Fibroblast of skin of abdomen (primary cell): ENCODE results near the gene DGKA.
"Not testable (repeated sequence)": the region's sequence is repeated elsewhere in the genome, so short reads cannot be mapped to it uniquely, and the experiment has no call there.

ENCODE experiments used
- DNase-seq: peaks from one replicate; pipeline ENCODE4 v3.0.0-alpha.2; 2013

DGKA gene

DNA sequence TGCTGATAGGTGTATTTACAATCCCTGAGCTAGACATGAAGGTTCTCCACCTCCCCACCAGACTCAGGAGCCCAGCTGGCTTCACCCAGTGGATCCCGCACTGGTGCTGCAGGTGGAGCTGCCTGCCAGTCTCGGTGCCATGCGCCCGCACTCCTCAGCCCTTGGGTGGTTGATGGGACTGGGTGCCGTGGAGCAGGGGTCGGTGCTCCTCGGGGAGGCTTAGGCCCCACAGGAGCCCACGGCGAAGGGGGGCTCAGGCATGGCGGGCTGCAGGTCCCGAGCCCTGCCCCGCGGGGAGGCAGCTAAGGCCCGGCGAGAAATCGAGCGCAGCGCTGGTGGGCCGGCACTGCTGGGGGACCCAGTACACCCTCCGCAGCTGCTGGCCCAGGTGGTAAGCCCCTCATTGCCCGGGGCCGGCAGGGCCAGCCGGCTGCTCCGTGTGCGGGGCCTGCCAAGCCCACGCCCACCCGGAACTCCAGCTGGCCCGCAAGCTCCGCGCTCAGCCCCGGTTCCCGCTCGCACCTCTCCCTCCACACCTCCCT, 69.1 kb downstream of the DGKA start:
- not testable (repeated sequence) for DNase-seq

DNA sequence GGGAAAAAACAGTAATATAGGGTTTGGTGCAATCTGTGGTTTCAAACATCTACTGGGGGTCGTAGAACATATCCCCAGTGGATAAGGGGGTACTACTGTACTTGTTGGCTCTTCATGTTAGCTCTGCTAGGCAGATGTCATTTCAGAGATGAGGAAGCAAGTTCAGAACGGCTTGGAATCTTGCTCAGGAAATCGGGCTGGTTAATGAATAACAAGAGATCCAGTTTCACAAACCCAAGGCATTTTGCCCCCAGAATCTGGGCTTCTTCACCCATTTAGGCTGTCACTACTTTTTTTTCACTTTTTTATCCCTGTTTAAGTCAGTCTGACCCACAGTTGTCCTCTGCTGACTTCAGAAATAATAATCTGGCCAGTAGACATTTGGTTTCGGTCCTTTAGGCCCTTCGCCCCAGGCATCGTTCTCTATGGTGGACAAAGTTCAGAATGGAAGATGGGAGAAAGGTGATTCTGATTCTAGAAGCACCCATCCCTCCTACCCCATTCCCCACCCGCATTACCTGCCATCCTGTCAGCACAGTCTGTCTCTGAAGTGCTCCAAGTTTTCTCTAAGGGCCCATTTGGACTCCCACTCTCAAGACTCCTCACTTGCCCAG, 70.6 kb downstream of the DGKA start:
- no peak for DNase-seq

DNA sequence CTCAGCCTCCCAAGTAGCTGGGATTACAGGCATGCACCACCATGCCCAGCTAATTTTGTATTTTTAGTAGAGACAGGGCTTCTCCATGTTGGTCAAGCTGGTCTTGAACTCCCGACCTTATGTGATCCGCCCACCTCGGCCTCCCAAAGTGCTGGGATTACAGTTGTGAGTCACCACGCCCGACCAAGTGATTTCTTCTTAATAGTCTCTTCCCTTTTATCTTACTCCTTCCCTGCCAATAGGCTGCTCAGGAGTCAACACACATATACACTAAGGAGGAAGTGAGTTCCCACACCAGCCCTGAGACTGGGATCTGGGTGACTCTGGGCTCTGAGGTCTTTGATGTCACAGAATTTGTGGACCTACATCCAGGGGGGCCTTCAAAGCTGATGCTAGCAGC, 72.4 kb downstream of the DGKA start:
- DNase-seq: not testable (repeated sequence)
